Suppressor macrophage treated with lipopolysaccharide for 4 hours (primary cell): ENCODE results near the gene UCP2.
A peak's percentile ranks its signal among the peaks of the same experiment; 100 is the strongest.

Source experiments
- DNase-seq: peaks from one replicate; pipeline ENCODE4 v3.0.0-alpha.2; 2020

The UCP2 gene, protein sequence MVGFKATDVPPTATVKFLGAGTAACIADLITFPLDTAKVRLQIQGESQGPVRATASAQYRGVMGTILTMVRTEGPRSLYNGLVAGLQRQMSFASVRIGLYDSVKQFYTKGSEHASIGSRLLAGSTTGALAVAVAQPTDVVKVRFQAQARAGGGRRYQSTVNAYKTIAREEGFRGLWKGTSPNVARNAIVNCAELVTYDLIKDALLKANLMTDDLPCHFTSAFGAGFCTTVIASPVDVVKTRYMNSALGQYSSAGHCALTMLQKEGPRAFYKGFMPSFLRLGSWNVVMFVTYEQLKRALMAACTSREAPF

GRCh38 chr11:73982595-73982989 is at the start of gene UCP2:
TSS of gene UCP2 (minus strand) at chr11:73982843. CDS start at chr11:73978378, 4,465 bp downstream.
- peak; percentile 89 for DNase-seq

DNA sequence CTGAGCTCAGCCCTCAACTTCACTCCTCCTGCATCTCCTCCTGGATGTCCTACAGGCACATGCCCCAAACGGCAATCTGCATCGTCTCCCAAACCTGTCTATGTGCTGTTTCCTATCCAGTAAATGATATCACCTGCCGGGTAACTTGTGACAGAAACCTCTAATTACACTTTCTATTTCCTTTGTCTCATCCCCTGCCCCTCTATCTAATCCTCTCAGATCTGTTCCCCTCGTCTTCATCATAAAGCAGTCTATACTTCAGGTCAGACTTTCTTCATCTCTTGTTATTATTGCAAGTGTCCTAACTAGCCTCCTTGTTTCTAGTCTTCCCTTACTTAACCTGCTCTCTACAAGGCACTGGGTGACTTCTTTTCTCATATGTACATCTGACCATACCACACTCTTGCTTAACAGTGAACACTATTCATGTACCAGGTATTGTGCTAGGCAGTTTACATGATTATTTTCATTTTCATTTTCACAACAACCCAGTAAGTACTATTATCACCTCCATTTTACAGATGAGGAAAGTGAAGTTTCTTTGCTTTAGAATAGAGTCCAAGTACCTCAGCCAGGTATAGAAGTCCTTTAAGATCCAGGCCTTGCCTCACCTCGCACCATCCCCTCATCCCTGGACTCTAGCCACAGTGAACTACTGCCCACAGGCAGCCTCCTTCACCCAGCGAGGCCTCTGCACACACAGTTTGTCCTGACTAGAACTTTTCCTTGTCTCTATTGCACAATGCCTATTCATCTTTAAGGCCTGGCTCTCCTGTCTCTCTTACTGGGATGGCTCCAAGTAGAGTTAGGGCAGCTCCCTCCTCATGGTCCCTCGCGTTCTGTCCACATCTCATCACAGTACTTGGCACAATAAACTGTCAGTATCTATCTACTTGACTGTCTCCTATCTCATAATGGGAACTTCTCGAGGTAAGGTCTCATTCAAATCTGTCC is 48.4 kb upstream of the UCP2 start:
- no peak for DNase-seq

- DNase-seq: peak; percentile 94
These were observed 43.0 kb upstream of the UCP2 start for GRCh38 chr11:74025467-74026166.

- DNase-seq: peak; percentile 95
These were observed 41.8 kb upstream of the UCP2 start for GRCh38 chr11:74024261-74025029.

DNA sequence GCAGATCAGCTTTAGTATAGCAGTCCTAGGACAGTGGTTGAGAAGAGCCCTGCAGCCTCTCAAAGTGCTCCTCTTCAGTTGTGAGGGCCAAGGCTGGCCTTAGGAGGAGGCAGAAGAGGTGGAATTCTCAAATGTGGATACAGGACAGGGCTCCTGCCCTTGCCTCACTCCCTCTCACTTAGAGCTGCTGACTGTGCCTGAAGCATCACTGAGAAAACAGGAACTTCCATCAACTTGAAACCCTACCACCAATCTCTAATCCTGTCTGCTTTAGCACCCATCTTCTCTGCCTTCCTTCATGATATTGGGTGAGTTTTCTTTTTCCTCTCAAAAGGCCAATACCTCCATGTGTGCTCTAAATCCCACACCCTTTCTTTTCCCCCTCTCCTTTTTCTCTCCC is 40.6 kb upstream of the UCP2 start:
- peak; percentile 81 for DNase-seq

DNA sequence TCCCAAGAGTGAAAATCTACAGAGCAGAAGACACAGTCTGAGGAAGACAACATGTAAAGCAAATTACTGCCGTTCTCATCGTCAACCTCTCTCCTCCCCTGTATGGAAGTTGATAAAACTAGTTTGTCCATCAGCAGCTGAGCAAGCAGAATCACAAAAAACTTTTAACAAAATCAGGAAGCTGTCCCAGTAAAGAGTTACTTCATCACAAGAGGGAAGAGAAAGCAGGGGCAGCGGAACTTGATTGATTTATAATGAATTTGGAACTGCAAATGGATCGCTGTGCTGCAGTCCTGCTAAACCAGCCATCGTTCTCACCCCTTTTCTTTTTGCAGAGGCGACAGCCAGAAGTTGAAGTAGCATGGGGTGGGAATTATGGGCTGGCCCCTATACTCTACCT is 39.9 kb upstream of the UCP2 start:
- DNase-seq: peak; percentile 84

- no peak for DNase-seq
These were observed 39.4 kb upstream of the UCP2 start for GRCh38 chr11:74021998-74022397.

DNA sequence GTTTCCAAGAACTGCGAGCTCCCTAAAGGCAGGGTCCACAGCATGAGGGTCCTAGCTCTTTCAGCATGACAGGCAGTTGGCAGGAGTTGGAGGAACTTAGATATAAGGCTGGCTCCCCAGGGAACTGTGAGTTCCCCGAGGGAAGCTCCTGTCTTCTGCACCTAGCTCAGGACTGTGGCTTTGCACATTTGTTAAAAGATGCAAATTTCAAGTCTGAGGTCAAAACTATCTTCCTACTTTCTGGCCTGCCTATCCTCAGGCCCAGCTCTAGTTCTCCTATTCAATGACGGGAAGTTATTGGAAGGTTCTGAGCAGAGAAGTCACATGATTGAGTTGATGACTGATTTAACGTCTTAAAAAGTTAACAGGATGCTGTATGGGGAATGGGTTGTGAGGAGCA is 37.9 kb upstream of the UCP2 start:
- DNase-seq: peak; percentile 89

DNA sequence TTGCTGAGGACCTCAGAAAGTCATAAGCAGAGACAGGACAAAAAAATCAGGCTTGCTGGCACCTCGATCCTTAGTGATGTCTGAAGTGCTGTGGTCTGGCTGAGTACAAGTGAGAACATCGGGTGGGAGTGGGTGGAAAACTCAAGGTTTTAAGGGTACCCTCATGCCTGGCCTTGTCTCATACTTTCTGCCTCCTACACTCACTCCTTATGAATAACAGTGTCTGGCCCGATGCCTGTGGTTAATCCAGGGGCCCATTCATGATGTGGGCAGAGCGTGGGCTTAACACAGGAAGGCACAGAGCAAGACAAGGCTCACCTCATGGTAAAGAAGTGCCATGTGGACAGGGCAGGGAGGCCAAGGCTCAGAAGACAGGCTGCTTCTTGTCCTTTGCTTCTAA is 37.2 kb upstream of the UCP2 start:
- peak; percentile 54 for DNase-seq

DNA sequence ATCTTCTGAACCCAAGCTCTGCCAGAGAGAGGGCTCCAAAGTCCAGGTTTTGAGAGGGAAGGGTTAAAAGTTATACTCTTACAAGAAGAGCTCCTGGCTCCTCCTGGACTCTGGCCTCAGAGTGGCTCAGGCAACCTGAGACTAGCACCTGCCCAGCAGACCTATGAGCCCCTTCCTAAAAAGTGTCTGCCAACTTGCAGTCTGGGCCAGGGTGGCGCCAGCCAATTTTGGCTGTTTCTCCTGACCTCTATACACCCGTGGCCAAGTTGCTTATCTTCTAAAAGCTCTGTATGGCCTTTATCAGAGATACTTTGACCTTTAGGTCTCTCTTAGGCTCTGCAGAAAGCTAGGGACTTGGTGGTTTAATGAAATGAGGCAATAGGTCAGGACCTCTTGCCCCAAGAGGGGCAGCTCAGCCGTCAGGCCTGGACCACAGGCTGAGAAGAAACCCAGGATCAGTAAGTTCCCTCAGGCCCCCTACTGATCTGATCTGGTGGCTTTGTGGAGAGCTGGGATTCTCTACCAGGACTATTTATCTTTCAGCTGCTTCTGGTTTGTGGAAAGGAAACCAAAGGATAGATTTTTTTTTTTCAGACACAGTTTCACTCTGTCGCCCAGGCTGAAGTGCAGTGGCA is 36.6 kb upstream of the UCP2 start:
- DNase-seq: peak; percentile 70

- DNase-seq: peak; percentile 91
These were observed 35.8 kb upstream of the UCP2 start for GRCh38 chr11:74018331-74019005.

DNA sequence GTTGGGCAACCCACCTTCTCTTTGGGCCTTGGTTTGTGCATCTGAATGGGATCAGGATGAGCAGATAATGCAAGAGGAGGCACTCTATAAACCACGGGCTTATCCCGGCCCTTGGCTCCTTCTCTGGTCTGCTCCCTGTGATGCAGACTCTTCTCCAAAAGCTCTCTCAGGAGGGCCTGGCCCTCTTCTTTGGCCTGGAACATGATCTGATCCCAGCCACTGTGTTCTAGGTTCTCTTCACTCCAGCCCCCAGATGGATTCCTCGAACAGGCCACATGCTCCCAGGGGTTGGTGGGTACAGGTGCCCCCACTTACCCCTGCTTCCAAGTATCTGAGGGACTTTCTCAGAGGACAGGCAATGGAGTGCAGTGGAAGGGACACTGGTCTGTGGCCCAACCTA is 35.0 kb upstream of the UCP2 start:
- DNase-seq: no peak

GRCh38 chr11:74015919-74016684 is 33.5 kb upstream of the UCP2 start:
- DNase-seq: no peak

DNA sequence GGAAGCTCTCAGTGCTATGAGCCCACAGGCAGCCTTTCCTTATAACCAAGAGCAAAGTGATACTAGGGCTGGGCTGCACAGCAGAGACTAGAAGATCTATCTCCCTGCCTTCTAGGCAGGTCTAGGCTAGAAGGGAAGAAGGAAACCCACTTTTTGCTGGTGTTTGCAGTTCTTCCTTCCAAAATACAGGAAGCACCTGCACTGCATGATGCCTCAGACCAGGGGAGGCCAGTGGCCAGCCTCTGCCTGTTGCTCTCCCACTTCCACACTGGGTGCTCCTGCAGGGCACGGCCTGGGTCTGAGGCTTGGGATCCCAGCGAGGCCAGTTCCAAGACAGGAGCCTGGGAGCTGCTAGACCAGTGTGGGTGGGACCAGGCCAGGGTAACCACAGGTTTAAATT is 32.2 kb upstream of the UCP2 start:
- no peak for DNase-seq

DNA sequence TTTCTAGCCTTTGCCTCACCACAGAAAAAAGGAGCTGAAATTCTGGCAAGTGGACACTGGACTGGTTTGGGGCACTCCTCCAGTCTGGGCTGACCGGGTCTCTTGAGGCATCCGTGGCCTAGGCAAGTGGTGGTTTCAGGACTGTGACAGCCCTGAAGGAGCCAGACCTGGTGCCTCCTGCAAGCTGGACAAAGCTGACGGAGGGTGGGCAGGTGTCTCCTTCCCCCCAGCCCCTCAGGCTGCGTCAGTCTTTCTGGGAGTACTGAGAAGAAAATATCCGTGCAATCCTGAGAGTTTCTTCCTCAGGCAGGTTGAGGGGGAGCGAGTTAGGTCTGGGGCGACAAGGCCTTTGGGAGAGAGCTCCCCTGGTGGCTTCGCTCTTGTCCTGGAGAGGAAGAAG is 30.5 kb upstream of the UCP2 start:
- DNase-seq: no peak

GRCh38 chr11:74012074-74012809 is 29.6 kb upstream of the UCP2 start:
- no peak for DNase-seq

GRCh38 chr11:74011360-74012073 is 28.9 kb upstream of the UCP2 start:
- DNase-seq: no peak

DNA sequence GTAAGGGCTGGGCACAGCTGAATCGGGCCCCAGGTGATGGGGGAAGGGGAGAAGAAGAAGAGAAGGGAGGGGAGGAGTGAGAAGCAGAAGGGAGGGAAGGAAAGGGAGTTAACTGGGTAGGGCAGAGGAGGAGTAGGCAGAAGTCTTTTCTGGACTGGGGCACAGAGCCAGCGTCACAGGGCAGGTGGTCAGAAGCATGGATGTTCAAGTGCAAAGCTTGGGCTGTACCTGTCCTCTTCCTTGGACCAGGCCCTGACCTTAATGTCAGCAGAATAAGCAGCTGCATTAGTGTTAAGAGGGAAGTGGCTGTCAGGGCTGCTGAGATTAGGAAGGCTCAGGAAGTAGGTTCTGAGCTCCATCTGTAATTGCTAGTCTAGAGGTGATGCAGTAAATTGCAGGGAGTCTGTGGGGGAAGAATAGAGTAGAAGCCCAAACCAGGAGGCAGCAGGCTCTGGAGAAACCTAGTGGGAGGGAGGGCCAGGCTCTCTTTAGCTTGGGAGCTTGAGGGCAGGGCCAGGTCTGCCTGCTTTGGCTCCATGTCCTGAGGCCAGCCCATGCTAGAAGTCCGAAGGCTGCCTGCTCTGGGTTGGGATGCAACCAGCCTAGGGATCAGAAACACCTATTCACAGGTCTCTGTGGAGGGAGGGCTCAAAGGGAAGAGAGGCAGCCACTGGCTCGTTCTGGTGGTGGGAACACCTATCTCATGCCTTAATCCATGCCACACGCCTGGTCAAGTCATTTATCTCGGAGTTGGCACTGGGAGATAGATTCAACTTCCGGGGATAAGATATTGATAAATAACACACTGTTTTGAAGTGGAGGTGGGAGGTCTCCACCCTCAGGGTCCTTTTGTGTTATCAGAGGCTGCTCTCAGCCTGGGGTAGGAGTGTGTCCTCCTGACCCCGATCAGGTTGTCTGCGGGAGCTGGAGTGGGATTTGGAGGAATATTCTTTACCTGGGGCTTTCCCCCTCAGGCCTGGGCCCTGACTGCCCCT is 28.0 kb upstream of the UCP2 start:
- DNase-seq: no peak
